ENCODE measurements around the gene MAT2A.
"Not testable (repeated sequence)": the region's sequence is repeated elsewhere in the genome, so short reads cannot be mapped to it uniquely, and the experiment has no call there.

The MAT2A gene

GRCh38 chr2:85592299-85592698 is 53.3 kb downstream of the MAT2A start:
- not testable (repeated sequence) for ATAC-seq

GRCh38 chr2:85593023-85593422 is 54.1 kb downstream of the MAT2A start:
- no peak for TF ChIP-seq TSHZ2 (CRISPR knock-in tag; IDR thresholded peaks at IDR 0.05)
- ATAC-seq = no peak

All from SK-N-SH treated with all-trans-retinoic acid at 6 μM for 48 hours (cell line).